CD4-positive, alpha-beta T cell (primary cell): ENCODE measurements around the gene RNPS1. TPM values are rescaled to one million over a fixed set of nuclear protein-coding genes. Genes with fewer than 3 reads are reported as not detected.

Experiments used
- ATAC-seq: fragments of 200-7000 bp; cut with Tn5 transposase; one replicate; pipeline ENCODE4 v1.10.0; 2022; ENCODE audit warnings: mild to moderate bottlenecking; ENCODE audit not compliant: poor library complexity
- CTCF ChIA-PET: fragments of 350-600 bp; sonication (Branson Sonifier 250); formaldehyde crosslinking; loops from one replicate; lab custom pipeline; 2021; ENCODE audit warnings: antibody characterized with exemption, inconsistent platforms; lab: Charles Lee
- POLR2A ChIA-PET: fragments of 350-600 bp; sonication (Branson Sonifier 250); formaldehyde crosslinking; loops from one replicate; lab custom pipeline; 2021; ENCODE audit warnings: antibody characterized with exemption, inconsistent platforms; lab: Charles Lee
- DNase-seq, 14 experiments: peaks; one replicate each; pipeline ENCODE4 v3.0.0-alpha.2; 2013 to 2020; ENCODE audit warnings: mixed read lengths in 2 of 14
- H3K27ac ChIP-seq, 2 donors: one replicate each; pipeline versions ENCODE4 v1.5.1 to v1.7.0; 2013; ENCODE audit warnings: low read length in 2 of 2, low read depth in 1 of 2, mild to moderate bottlenecking in 1 of 2
- H3K27me3 ChIP-seq, 2 experiments: 1 replicate in 1 of 2; 2 replicates in 1 of 2; pipeline versions ENCODE4 v1.6.1 to v1.7.0; 2013; ENCODE audit warnings: low read length in 2 of 2, control low read depth in 1 of 2, mild to moderate bottlenecking in 1 of 2, moderate library complexity in 1 of 2; ENCODE audit not compliant: insufficient read depth in 2 of 2, control insufficient read depth in 1 of 2
- H3K36me3 ChIP-seq: one replicate; pipeline ENCODE4 v1.6.1; 2013; ENCODE audit warnings: low read length, control low read depth; ENCODE audit not compliant: insufficient read depth
- H3K4me1 ChIP-seq: one replicate; pipeline ENCODE4 v1.6.1; 2013; ENCODE audit warnings: low read length, control low read depth; ENCODE audit not compliant: insufficient read depth
- H3K4me3 ChIP-seq: one replicate; pipeline ENCODE4 v1.5.1; 2013; ENCODE audit warnings: mild to moderate bottlenecking, low read length, moderate library complexity
- H3K9me3 ChIP-seq, 2 experiments: 1 replicate in 1 of 2; 2 replicates in 1 of 2; pipeline versions ENCODE4 v1.6.1 to v1.7.0; 2013; ENCODE audit warnings: low read length in 2 of 2, mild to moderate bottlenecking in 2 of 2, control low read depth in 1 of 2, moderate library complexity in 1 of 2; ENCODE audit not compliant: control insufficient read depth in 1 of 2, insufficient read depth in 1 of 2
- H3K27ac Mint-ChIP-seq: one replicate; pipeline ENCODE4 v1.8.0; 2020; ENCODE audit warnings: mixed read lengths
- H3K27me3 Mint-ChIP-seq: one replicate; pipeline ENCODE4 v1.8.0; 2021; ENCODE audit warnings: mixed read lengths
- H3K36me3 Mint-ChIP-seq: one replicate; pipeline ENCODE4 v1.8.0; 2021; ENCODE audit warnings: low read depth, mixed read lengths
- H3K4me1 Mint-ChIP-seq: one replicate; pipeline ENCODE4 v1.8.0; 2021; ENCODE audit warnings: low read depth, mixed read lengths
- H3K4me3 Mint-ChIP-seq: one replicate; pipeline ENCODE4 v1.8.0; 2020; ENCODE audit warnings: mild to moderate bottlenecking, mixed read lengths
- H3K9me3 Mint-ChIP-seq: one replicate; pipeline ENCODE4 v1.8.0; 2020; ENCODE audit warnings: mixed read lengths
- CTCF ChIP-seq: fragments of 200-600 bp; IDR thresholded peaks from one replicate; pipeline ENCODE4 v1.8.0; 2022; ENCODE audit warnings: antibody characterized with exemption, mild to moderate bottlenecking
- intact Hi-C, 2 experiments: fragments of 100-400 bp; cut with DNase I in 1 of 2; cut with micrococcal nuclease in 1 of 2; formaldehyde crosslinking; loops; one replicate each; pipeline versions ENCODE4 v1.15.1 to v1.9.0; 2023 to 2025; cut with DNase I, micrococcal nuclease
- total RNA-seq, 174 experiments: library from RNA in 2 of 174; stranded (reverse) in 2 of 174; gene quantifications; one replicate each; pipeline ENCODE4 v1.2.3 and lab custom pipeline; 2021 to 2026

The RNPS1 gene
- total RNA-seq, 2 experiments from 2014 or later = 211 to 214 TPM

GRCh38 chr16:2299915-2300192 is 31.9 kb upstream of the RNPS1 start:
- ATAC-seq (no peak), DNase-seq (no peak)
- H3K36me3 Mint-ChIP-seq = peaks cover 7% of the 10 kb centered on the region
- Histone ChIP-seq H3K27ac (no peak overlapping the region), H3K4me3 (no peak overlapping the region), H3K4me1 (peaks cover 3% of the 10 kb centered on the region), H3K9me3 (no peaks in the 10 kb centered on the region), H3K27me3 (no peaks in the 10 kb centered on the region), H3K36me3 (peaks cover 2% of the 10 kb centered on the region)
- ChIA-PET CTCF (no interaction called here), POLR2A (no interaction called here)
- no peaks in the 10 kb centered on the region for H3K9me3 Mint-ChIP-seq
- no peak overlapping the region for H3K27ac Mint-ChIP-seq
- no peak for TF ChIP-seq CTCF
- intact Hi-C loops = no loop called here
- H3K4me1 Mint-ChIP-seq = no peaks in the 10 kb centered on the region
- no peak overlapping the region for H3K4me3 Mint-ChIP-seq
- H3K27me3 Mint-ChIP-seq = no peaks in the 10 kb centered on the region

GRCh38 chr16:2299121-2299914 is 31.4 kb upstream of the RNPS1 start:
- no peaks in the 10 kb centered on the region for H3K27me3 Mint-ChIP-seq
- ChIA-PET POLR2A (no interaction called here), CTCF (no interaction called here)
- no peak overlapping the region for H3K27ac ChIP-seq
- TF ChIP-seq CTCF = no peak
- H3K9me3 ChIP-seq = no peaks in the 10 kb centered on the region
- no peak overlapping the region for H3K4me3 Mint-ChIP-seq
- H3K27me3 ChIP-seq = no peaks in the 10 kb centered on the region
- no peak for DNase-seq
- H3K4me3 ChIP-seq = no peak overlapping the region
- no peaks in the 10 kb centered on the region for H3K4me1 Mint-ChIP-seq
- peaks cover 3% of the 10 kb centered on the region for H3K4me1 ChIP-seq
- H3K36me3 ChIP-seq = peaks cover 2% of the 10 kb centered on the region
- peaks cover 7% of the 10 kb centered on the region for H3K36me3 Mint-ChIP-seq
- no peak overlapping the region for H3K27ac Mint-ChIP-seq
- ATAC-seq = no peak
- intact Hi-C loops = no loop called here
- H3K9me3 Mint-ChIP-seq = no peaks in the 10 kb centered on the region

GRCh38 chr16:2298621-2299020 is 30.7 kb upstream of the RNPS1 start:
- ChIA-PET CTCF (no interaction called here), POLR2A (no interaction called here)
- Histone ChIP-seq H3K27ac (no peak overlapping the region), H3K36me3 (peaks cover 2% of the 10 kb centered on the region), H3K4me3 (no peak overlapping the region), H3K27me3 (no peaks in the 10 kb centered on the region), H3K4me1 (peaks cover 3% of the 10 kb centered on the region), H3K9me3 (no peaks in the 10 kb centered on the region)
- Mint-ChIP-seq H3K9me3 (no peaks in the 10 kb centered on the region), H3K27ac (no peak overlapping the region), H3K36me3 (peaks cover 7% of the 10 kb centered on the region), H3K27me3 (no peaks in the 10 kb centered on the region), H3K4me3 (no peak overlapping the region), H3K4me1 (no peaks in the 10 kb centered on the region)
- intact Hi-C loops = no loop called here
- ATAC-seq (no peak), DNase-seq (no peak)
- TF ChIP-seq CTCF = no peak
